Measurements from ENCODE around the gene BCAS3.

Gene BCAS3

GRCh38 chr17:60908324-60908723, 230.7 kb downstream of the BCAS3 start:
- H3K9me3 ChIP-seq = no peaks in the 10 kb centered on the region

GRCh38 chr17:60909405-60909804, 231.8 kb downstream of the BCAS3 start:
- DNase-seq = no peak
- intact Hi-C loops (cut with DNase I; ENCODE audit: low total_unique reads) = no loop called here

More at GRCh38 chr17:60908324-60908723, 230.7 kb downstream of the BCAS3 start:
- H3K27me3 ChIP-seq = no peaks in the 10 kb centered on the region
- TF ChIP-seq, protein P1, sequence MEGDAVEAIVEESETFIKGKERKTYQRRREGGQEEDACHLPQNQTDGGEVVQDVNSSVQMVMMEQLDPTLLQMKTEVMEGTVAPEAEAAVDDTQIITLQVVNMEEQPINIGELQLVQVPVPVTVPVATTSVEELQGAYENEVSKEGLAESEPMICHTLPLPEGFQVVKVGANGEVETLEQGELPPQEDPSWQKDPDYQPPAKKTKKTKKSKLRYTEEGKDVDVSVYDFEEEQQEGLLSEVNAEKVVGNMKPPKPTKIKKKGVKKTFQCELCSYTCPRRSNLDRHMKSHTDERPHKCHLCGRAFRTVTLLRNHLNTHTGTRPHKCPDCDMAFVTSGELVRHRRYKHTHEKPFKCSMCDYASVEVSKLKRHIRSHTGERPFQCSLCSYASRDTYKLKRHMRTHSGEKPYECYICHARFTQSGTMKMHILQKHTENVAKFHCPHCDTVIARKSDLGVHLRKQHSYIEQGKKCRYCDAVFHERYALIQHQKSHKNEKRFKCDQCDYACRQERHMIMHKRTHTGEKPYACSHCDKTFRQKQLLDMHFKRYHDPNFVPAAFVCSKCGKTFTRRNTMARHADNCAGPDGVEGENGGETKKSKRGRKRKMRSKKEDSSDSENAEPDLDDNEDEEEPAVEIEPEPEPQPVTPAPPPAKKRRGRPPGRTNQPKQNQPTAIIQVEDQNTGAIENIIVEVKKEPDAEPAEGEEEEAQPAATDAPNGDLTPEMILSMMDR (IDR thresholded peaks at IDR 0.05) = no peak
- H3K27ac ChIP-seq = no peak overlapping the region
- intact Hi-C loops (cut with DNase I; ENCODE audit: low total_unique reads) = no loop called here
- H3K4me1 ChIP-seq = peaks cover 0 to 14% (median 0%) of the 10 kb centered on the region in 4 donors
- no peak for DNase-seq
- no peak overlapping the region for H3K4me3 ChIP-seq
- no peaks in the 10 kb centered on the region for H3K36me3 ChIP-seq

GRCh38 chr17:60910415-60910814, 232.8 kb downstream of the BCAS3 start:
- no peaks in the 10 kb centered on the region for H3K27me3 ChIP-seq
- H3K4me1 ChIP-seq = no peaks in the 10 kb centered on the region
- TF ChIP-seq, protein P1 (IDR thresholded peaks at IDR 0.05) = no peak
- H3K27ac ChIP-seq = no peak overlapping the region
- no peaks in the 10 kb centered on the region for H3K9me3 ChIP-seq
- H3K4me3 ChIP-seq = no peak overlapping the region
- intact Hi-C loops (cut with DNase I; ENCODE audit: low total_unique reads) = no loop called here
- DNase-seq = no peak
- no peaks in the 10 kb centered on the region for H3K36me3 ChIP-seq

More at GRCh38 chr17:60909405-60909804, 231.8 kb downstream of the BCAS3 start:
- Histone ChIP-seq H3K9me3 (no peaks in the 10 kb centered on the region), H3K27me3 (no peaks in the 10 kb centered on the region), H3K27ac (no peak overlapping the region), H3K4me3 (no peak overlapping the region), H3K36me3 (no peaks in the 10 kb centered on the region), H3K4me1 (peaks cover 0 to 4% (median 0%) of the 10 kb centered on the region in 4 donors)
- TF ChIP-seq, protein P1 (IDR thresholded peaks at IDR 0.05) = no peak

DNA sequence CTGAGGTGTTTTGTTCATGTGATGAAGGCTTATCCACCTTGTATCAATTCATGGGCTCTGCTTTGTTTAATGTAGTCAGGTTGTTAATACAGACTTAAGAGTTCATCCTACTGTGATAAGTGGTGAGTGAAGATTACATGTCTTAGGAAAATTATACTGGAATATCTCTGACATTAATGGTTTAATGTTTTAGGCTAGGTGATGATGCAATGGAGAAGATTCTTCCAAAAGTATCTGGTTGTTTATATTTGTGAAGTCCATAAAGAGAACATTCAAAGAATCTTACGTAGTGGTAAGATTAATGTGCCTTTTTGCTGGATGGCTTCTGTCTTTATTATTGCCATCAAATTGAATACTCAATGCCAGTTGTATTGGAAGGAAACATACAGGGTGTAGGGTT, 236.4 kb downstream of the BCAS3 start:
- TF ChIP-seq, protein P1 (IDR thresholded peaks at IDR 0.05) = no peak

GRCh38 chr17:60916043-60916442, 238.4 kb downstream of the BCAS3 start:
- Histone ChIP-seq H3K4me1 (no peaks in the 10 kb centered on the region), H3K4me3 (no peak overlapping the region), H3K36me3 (peaks cover 0 to 4% (median 0%) of the 10 kb centered on the region in 3 donors), H3K27ac (no peak overlapping the region), H3K9me3 (peaks cover 0 to 9% (median 0%) of the 10 kb centered on the region in 3 donors), H3K27me3 (no peaks in the 10 kb centered on the region)
- intact Hi-C loops (cut with DNase I; ENCODE audit: low total_unique reads) = no loop called here
- DNase-seq = no peak
- TF ChIP-seq, protein P1 (IDR thresholded peaks at IDR 0.05) = no peak

More for the DNA sequence above, 236.4 kb downstream of the BCAS3 start:
- DNase-seq = no peak
- peaks cover 0 to 9% (median 0%) of the 10 kb centered on the region in 3 donors for H3K9me3 ChIP-seq
- H3K27me3 ChIP-seq = no peaks in the 10 kb centered on the region
- intact Hi-C loops (cut with DNase I; ENCODE audit: low total_unique reads) = no loop called here
- H3K36me3 ChIP-seq = peaks cover 0 to 4% (median 0%) of the 10 kb centered on the region in 3 donors
- H3K27ac ChIP-seq = no peak overlapping the region
- H3K4me1 ChIP-seq = no peaks in the 10 kb centered on the region
- H3K4me3 ChIP-seq = no peak overlapping the region

DNA sequence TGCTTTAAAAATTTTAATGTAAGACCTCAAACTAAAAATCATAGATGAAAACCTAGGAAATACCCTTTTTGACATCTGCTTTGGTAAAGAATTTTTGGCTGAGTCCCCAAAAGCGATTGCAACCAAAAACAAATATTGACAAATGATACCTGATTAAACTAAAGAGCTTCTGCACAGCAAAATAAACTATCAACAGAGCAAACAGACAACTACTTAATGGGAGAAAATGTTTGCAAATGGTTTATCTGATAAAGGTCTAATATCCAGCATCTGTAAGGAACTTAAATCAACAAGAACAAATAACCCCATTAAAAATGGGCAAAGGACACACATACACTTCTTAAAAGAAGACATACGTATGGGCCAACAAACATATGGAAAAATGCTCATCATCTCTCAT, 242.5 kb downstream of the BCAS3 start:
- no peak for DNase-seq
- TF ChIP-seq, protein P1 (IDR thresholded peaks at IDR 0.05) = no peak
- Histone ChIP-seq H3K4me3 (no peak overlapping the region), H3K27me3 (no peaks in the 10 kb centered on the region), H3K9me3 (peaks cover 0 to 9% (median 0%) of the 10 kb centered on the region in 3 donors), H3K27ac (no peak overlapping the region), H3K36me3 (peaks cover 0 to 4% (median 0%) of the 10 kb centered on the region in 3 donors), H3K4me1 (no peaks in the 10 kb centered on the region)
- intact Hi-C loops (cut with DNase I; ENCODE audit: low total_unique reads) = no loop called here

All from tibial artery (tissue), 4 donors.